HEK293 (cell line): ENCODE results near the gene ACSL4.

Experiments
- KLF10 ChIP-seq: fragments of 450-650 bp; IDR thresholded peaks from 2 replicates; pipeline ENCODE4 v1.5.1; 2018; ENCODE audit warnings: missing biosample characterization, mild to moderate bottlenecking, missing genetic modification characterization
- KLF8 ChIP-seq: fragments of 450-650 bp; formaldehyde crosslinking; IDR thresholded peaks from 2 replicates; pipeline ENCODE4 v1.5.1; 2016; ENCODE audit warnings: missing biosample characterization, missing genetic modification characterization
- KLF9 ChIP-seq: fragments of 450-650 bp; formaldehyde crosslinking; IDR thresholded peaks from 2 replicates; pipeline ENCODE4 v1.5.1; 2016; ENCODE audit warnings: missing biosample characterization, missing genetic modification characterization, low read depth
- MZF1 ChIP-seq: fragments of 450-650 bp; formaldehyde crosslinking; IDR thresholded peaks from 2 replicates; pipeline ENCODE4 v1.5.1; 2017; ENCODE audit warnings: missing biosample characterization, missing genetic modification characterization, borderline replicate concordance
- OSR2 ChIP-seq: fragments of 450-650 bp; formaldehyde crosslinking; IDR thresholded peaks from 2 replicates; pipeline ENCODE4 v1.5.1; 2016; ENCODE audit warnings: missing biosample characterization, missing genetic modification characterization
- PBX3 ChIP-seq: sonication (generic); formaldehyde crosslinking; IDR thresholded peaks from 2 replicates; pipeline ENCODE4 v1.8.1; 2022; ENCODE audit warnings: mild to moderate bottlenecking, moderate library complexity, missing genetic modification reagents
- PRDM1 ChIP-seq: fragments of 450-650 bp; formaldehyde crosslinking; IDR thresholded peaks from 2 replicates; pipeline ENCODE4; 2016; ENCODE audit warnings: missing biosample characterization, missing genetic modification characterization
- YY1 ChIP-seq: fragments of 450-650 bp; formaldehyde crosslinking; IDR thresholded peaks from 2 replicates; pipeline ENCODE4 v1.5.1; 2018; ENCODE audit warnings: missing biosample characterization, missing genetic modification characterization
- ZBTB10 ChIP-seq: fragments of 450-650 bp; formaldehyde crosslinking; IDR thresholded peaks from 2 replicates; pipeline ENCODE4 v1.5.1; 2016; ENCODE audit warnings: missing biosample characterization, missing genetic modification characterization
- ZFP69B ChIP-seq: fragments of 450-650 bp; formaldehyde crosslinking; IDR thresholded peaks from 2 replicates; pipeline ENCODE4 v1.5.1; 2016; ENCODE audit warnings: missing biosample characterization, missing genetic modification characterization
- ZNF138 ChIP-seq: fragments of 450-650 bp; formaldehyde crosslinking; IDR thresholded peaks from 2 replicates; pipeline ENCODE4 v1.5.1; 2016; ENCODE audit warnings: missing biosample characterization, missing genetic modification characterization, borderline replicate concordance
- ZNF155 ChIP-seq: fragments of 450-650 bp; formaldehyde crosslinking; IDR thresholded peaks from 2 replicates; pipeline ENCODE4 v1.5.1; 2016; ENCODE audit warnings: missing biosample characterization, missing genetic modification characterization
- ZNF239 ChIP-seq: fragments of 450-650 bp; formaldehyde crosslinking; IDR thresholded peaks from 2 replicates; pipeline ENCODE4 v1.5.1; 2016; ENCODE audit warnings: missing biosample characterization, missing genetic modification characterization
- ZNF24 ChIP-seq: fragments of 450-650 bp; formaldehyde crosslinking; IDR thresholded peaks from 2 replicates; pipeline ENCODE4 v1.5.1; 2016; ENCODE audit warnings: missing biosample characterization, missing genetic modification characterization
- ZNF416 ChIP-seq: fragments of 450-650 bp; formaldehyde crosslinking; IDR thresholded peaks from 2 replicates; pipeline ENCODE4 v1.5.1; 2016; ENCODE audit warnings: missing biosample characterization, missing genetic modification characterization
- ZNF423 ChIP-seq: fragments of 450-650 bp; formaldehyde crosslinking; IDR thresholded peaks from 2 replicates; pipeline ENCODE4 v1.5.1; 2016; ENCODE audit warnings: missing biosample characterization, missing genetic modification characterization
- ZNF501 ChIP-seq: fragments of 450-650 bp; formaldehyde crosslinking; IDR thresholded peaks from 2 replicates; pipeline ENCODE4 v1.5.1; 2016; ENCODE audit warnings: missing biosample characterization, missing genetic modification characterization
- ZNF521 ChIP-seq: fragments of 450-650 bp; formaldehyde crosslinking; IDR thresholded peaks from 2 replicates; pipeline ENCODE4 v1.5.1; 2017; ENCODE audit warnings: missing biosample characterization, mild to moderate bottlenecking, missing genetic modification characterization
- ZNF529 ChIP-seq: fragments of 450-650 bp; formaldehyde crosslinking; IDR thresholded peaks from 2 replicates; pipeline ENCODE4 v1.5.1; 2017; ENCODE audit warnings: missing genetic modification characterization, missing biosample characterization; ENCODE audit not compliant: insufficient replicate concordance
- ZNF561 ChIP-seq: fragments of 450-650 bp; IDR thresholded peaks from 2 replicates; pipeline ENCODE4 v1.5.1; 2018; ENCODE audit warnings: missing biosample characterization, missing genetic modification characterization, borderline replicate concordance
- ZNF621 ChIP-seq: fragments of 450-650 bp; formaldehyde crosslinking; IDR thresholded peaks from 2 replicates; pipeline ENCODE4 v1.5.1; 2017; ENCODE audit warnings: missing biosample characterization, missing genetic modification characterization
- ZNF623 ChIP-seq: fragments of 450-650 bp; formaldehyde crosslinking; IDR thresholded peaks from 2 replicates; pipeline ENCODE4 v1.5.1; 2016; ENCODE audit warnings: missing biosample characterization, missing genetic modification characterization
- ZNF660 ChIP-seq: fragments of 450-650 bp; IDR thresholded peaks from 2 replicates; pipeline ENCODE4 v1.5.1; 2018; ENCODE audit warnings: missing biosample characterization, mild to moderate bottlenecking, missing genetic modification characterization
- TF ChIP-seq, protein P1 (sequence below): fragments of 450-650 bp; formaldehyde crosslinking; IDR thresholded peaks from 2 replicates; pipeline ENCODE4; 2016; ENCODE audit warnings: missing biosample characterization, missing genetic modification characterization
- TF ChIP-seq, protein P2 (sequence below): fragments of 450-650 bp; formaldehyde crosslinking; IDR thresholded peaks from 2 replicates; pipeline ENCODE4 v1.5.1; 2016; ENCODE audit warnings: missing biosample characterization, missing genetic modification characterization

Gene ACSL4

GRCh38 chrX:109732807-109733612 lies at the start of gene ACSL4 (continued):
- TF ChIP-seq ZBTB10 (tag by site-specific recombination), result peak; percentile 5; the same call in 1 of the 2 replicates
- peak; percentile 28; the same call in 1 of the 2 replicates for TF ChIP-seq OSR2
- no peak for TF ChIP-seq ZNF155 (tag by site-specific recombination)
- TF ChIP-seq YY1 (tag by site-specific recombination), result no peak
- no peak for TF ChIP-seq PRDM1 (tag by site-specific recombination)
- TF ChIP-seq ZNF138, result no peak
- TF ChIP-seq ZNF561 (tag by site-specific recombination), result 0 out of 2 replicates have a peak, but pooled peaks have one; percentile 38
- no peak for TF ChIP-seq ZNF521 (tag by site-specific recombination)
- 0 out of 2 replicates have a peak, but pooled peaks have one; percentile 50 for TF ChIP-seq KLF8 (tag by site-specific recombination)
- no peak for TF ChIP-seq ZNF621
- no peak for TF ChIP-seq ZNF239
- TF ChIP-seq MZF1, result no peak
- TF ChIP-seq, protein P1, sequence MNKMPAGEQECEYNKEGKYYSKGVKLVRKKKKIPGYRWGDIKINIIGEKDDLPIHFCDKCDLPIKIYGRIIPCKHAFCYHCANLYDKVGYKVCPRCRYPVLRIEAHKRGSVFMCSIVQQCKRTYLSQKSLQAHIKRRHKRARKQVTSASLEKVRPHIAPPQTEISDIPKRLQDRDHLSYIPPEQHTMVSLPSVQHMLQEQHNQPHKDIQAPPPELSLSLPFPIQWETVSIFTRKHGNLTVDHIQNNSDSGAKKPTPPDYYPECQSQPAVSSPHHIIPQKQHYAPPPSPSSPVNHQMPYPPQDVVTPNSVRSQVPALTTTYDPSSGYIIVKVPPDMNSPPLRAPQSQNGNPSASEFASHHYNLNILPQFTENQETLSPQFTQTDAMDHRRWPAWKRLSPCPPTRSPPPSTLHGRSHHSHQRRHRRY (tag by site-specific recombination), result no peak
- no peak for TF ChIP-seq ZNF623 (tag by site-specific recombination)
- TF ChIP-seq, protein P2, sequence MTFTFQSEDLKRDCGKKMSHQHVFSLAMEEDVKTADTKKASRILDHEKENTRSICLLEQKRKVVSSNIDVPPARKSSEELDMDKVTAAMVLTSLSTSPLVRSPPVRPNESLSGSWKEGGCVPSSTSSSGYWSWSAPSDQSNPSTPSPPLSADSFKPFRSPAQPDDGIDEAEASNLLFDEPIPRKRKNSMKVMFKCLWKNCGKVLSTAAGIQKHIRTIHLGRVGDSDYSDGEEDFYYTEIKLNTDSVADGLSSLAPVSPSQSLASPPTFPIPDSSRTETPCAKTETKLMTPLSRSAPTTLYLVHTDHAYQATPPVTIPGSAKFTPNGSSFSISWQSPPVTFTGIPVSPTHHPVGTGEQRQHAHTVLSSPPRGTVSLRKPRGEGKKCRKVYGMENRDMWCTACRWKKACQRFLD, result no peak
- no peak for TF ChIP-seq ZNF501
- peak; percentile 96 for TF ChIP-seq KLF10 (tag by site-specific recombination)
- TF ChIP-seq ZNF423 (tag by site-specific recombination), result no peak; the same call in 1 of the 2 replicates
- TF ChIP-seq ZNF416 (tag by site-specific recombination), result no peak
- no peak for TF ChIP-seq ZNF24 (tag by site-specific recombination)
- TF ChIP-seq ZNF660, result peak; percentile 61
- TF ChIP-seq ZFP69B, result no peak
- TF ChIP-seq PBX3, result peak; percentile 63; the same call in 1 of the 2 replicates
- no peak for TF ChIP-seq KLF9 (tag by site-specific recombination)
- no peak for TF ChIP-seq ZNF529 (tag by site-specific recombination)
